B cell (primary cell): Measurements from ENCODE around the gene SOWAHC. TPM values are rescaled to one million over a fixed set of nuclear protein-coding genes. Genes with fewer than 3 reads are reported as not detected.

ENCODE experiments used
- ATAC-seq: fragments of 200-7000 bp; cut with Tn5 transposase; one replicate; pipeline ENCODE4 v1.10.0; 2021; ENCODE audit warnings: low read depth, mild to moderate bottlenecking, moderate number of reproducible peaks, moderate library complexity
- CTCF ChIA-PET: fragments of 350-600 bp; sonication (Branson Sonifier 250); formaldehyde crosslinking; loops from one replicate; lab custom pipeline; 2021; ENCODE audit warnings: antibody characterized with exemption, inconsistent platforms; lab: Charles Lee
- POLR2A ChIA-PET: fragments of 350-600 bp; sonication (Branson Sonifier 250); formaldehyde crosslinking; loops from one replicate; lab custom pipeline; 2021; ENCODE audit warnings: antibody characterized with exemption; lab: Charles Lee
- DNase-seq: peaks from one replicate; pipeline ENCODE4 v3.0.0; 2013
- H2AFZ ChIP-seq: 2 replicates; pipeline ENCODE4 v1.6.1; 2012; ENCODE audit warnings: mild to moderate bottlenecking, low read depth, low read length; ENCODE audit not compliant: insufficient read depth, poor library complexity, severe bottlenecking
- H3K27ac ChIP-seq, 2 donors: 1 replicate in 1 of 2; 2 replicates in 1 of 2; pipeline ENCODE4 v1.5.1; 2012 to 2013; ENCODE audit warnings: low read length in 2 of 2, mild to moderate bottlenecking in 2 of 2, moderate library complexity in 1 of 2
- H3K27me3 ChIP-seq, 4 experiments: fragments of 200-600 bp in 1 of 4; sonication (generic) in 1 of 4; replicated peaks in 1 of 4; 1 replicate in 2 of 4; 2 replicates in 2 of 4; pipeline versions ENCODE4 v1.6.1 to v1.7.0; 2013 to 2016; ENCODE audit warnings: low read length in 3 of 4, mild to moderate bottlenecking in 2 of 4, mixed read lengths in 1 of 4, moderate library complexity in 1 of 4; ENCODE audit not compliant: insufficient read depth in 4 of 4, control insufficient read depth in 3 of 4; ENCODE audit errors: control extremely low read depth in 1 of 4
- H3K36me3 ChIP-seq, 2 experiments: replicated peaks in 1 of 2; 1 replicate in 1 of 2; 2 replicates in 1 of 2; pipeline versions ENCODE4 v1.6.1 to v1.7.1; 2013; ENCODE audit warnings: low read length in 1 of 2; ENCODE audit not compliant: insufficient read depth in 2 of 2, control insufficient read depth in 1 of 2; ENCODE audit errors: control extremely low read depth in 1 of 2, extremely low read depth in 1 of 2
- H3K4me1 ChIP-seq, 2 donors: fragments of 200-600 bp in 1 of 2; sonication (generic) in 1 of 2; 1 replicate in 1 of 2; 2 replicates in 1 of 2; pipeline versions ENCODE4 v1.5.1 to v1.6.1; 2013 to 2017; ENCODE audit warnings: low read length in 2 of 2; ENCODE audit not compliant: control insufficient read depth in 2 of 2, insufficient read depth in 2 of 2
- H3K4me2 ChIP-seq: replicated peaks from 2 replicates; pipeline ENCODE3; 2012; ENCODE audit warnings: mild to moderate bottlenecking, low read depth, low read length; ENCODE audit not compliant: poor library complexity, severe bottlenecking
- H3K4me3 ChIP-seq, 5 experiments: fragments of 200-600 bp in 1 of 5; sonication (generic) in 1 of 5; 1 replicate in 3 of 5; 2 replicates in 2 of 5; pipeline versions ENCODE4 v1.5.1 to v1.7.0; 2011 to 2016; ENCODE audit warnings: low read length in 4 of 5, mild to moderate bottlenecking in 4 of 5, low read depth in 2 of 5, control low read depth in 1 of 5, moderate library complexity in 1 of 5; ENCODE audit not compliant: insufficient read depth in 1 of 5; ENCODE audit errors: control extremely low read depth in 1 of 5, extremely low read depth in 1 of 5
- H3K79me2 ChIP-seq: fragments of 200-600 bp; sonication (generic); one replicate; pipeline ENCODE4 v1.6.0; 2016; ENCODE audit warnings: low read length; ENCODE audit not compliant: control insufficient read depth, insufficient read depth
- H3K9ac ChIP-seq: fragments of 200-600 bp; sonication (generic); 2 replicates; pipeline ENCODE4 v1.6.1; 2017; ENCODE audit warnings: mild to moderate bottlenecking, low read length, moderate library complexity
- H3K9me3 ChIP-seq, 3 donors: one replicate each; pipeline versions ENCODE4 v1.6.1 to v1.7.1; 2013; ENCODE audit warnings: low read length in 2 of 3; ENCODE audit not compliant: control insufficient read depth in 2 of 3, insufficient read depth in 1 of 3; ENCODE audit errors: control extremely low read depth in 1 of 3
- H4K20me1 ChIP-seq: 2 replicates; pipeline ENCODE4 v1.6.0; 2012; ENCODE audit warnings: mild to moderate bottlenecking, low read length; ENCODE audit not compliant: insufficient read depth, control insufficient read depth, poor library complexity, severe bottlenecking
- H3K27ac Mint-ChIP-seq: one replicate; pipeline ENCODE4 v1.8.0; 2021; ENCODE audit warnings: mixed read lengths
- H3K27me3 Mint-ChIP-seq: one replicate; pipeline ENCODE4 v1.8.0; 2021; ENCODE audit warnings: mixed read lengths
- H3K4me1 Mint-ChIP-seq: one replicate; pipeline ENCODE4 v1.8.0; 2021; ENCODE audit warnings: mixed read lengths
- H3K4me3 Mint-ChIP-seq: one replicate; pipeline ENCODE4 v1.8.0; 2021; ENCODE audit warnings: mixed read lengths
- H3K9me3 Mint-ChIP-seq: one replicate; pipeline ENCODE4 v1.8.0; 2022; ENCODE audit warnings: mixed read lengths; ENCODE audit not compliant: insufficient read depth
- CTCF ChIP-seq: fragments of 200-600 bp; IDR thresholded peaks from one replicate; pipeline ENCODE4 v1.8.0; 2022; ENCODE audit warnings: antibody characterized with exemption, mild to moderate bottlenecking
- EZH2 ChIP-seq: IDR thresholded peaks from 2 replicates; pipeline ENCODE4 v1.6.1; 2012; ENCODE audit warnings: borderline replicate concordance, low read depth, mild to moderate bottlenecking, moderate library complexity, low read length; ENCODE audit not compliant: insufficient read depth, poor library complexity, severe bottlenecking
- WGBS: methylation state at CpG from one replicate; pipeline ENCODE4 v1.1.5; 2013; ENCODE audit warnings: missing lambda C conversion rate; ENCODE audit not compliant: insufficient coverage; 5-methylcytosine and 5-hydroxymethylcytosine counted together
- intact Hi-C: fragments of 100-400 bp; cut with micrococcal nuclease; formaldehyde crosslinking; loops from one replicate; pipeline ENCODE4 v1.10.0; 2022
- polyA plus RNA-seq: library from polyadenylated mRNA; depleted of rRNA; stranded (reverse); fragments of >200 nt; gene quantifications from 2 replicates; pipeline ENCODE4 v1.2.3, GENCODE V29; 2012
- total RNA-seq, 2 donors: library from RNA; stranded (reverse); fragments of 120-200 nt in 1 of 2; gene quantifications; 1 replicate in 1 of 2; 2 replicates in 1 of 2; pipeline versions ENCODE4 v1.2.3 to v1.2.4, GENCODE V29; 2013 to 2022

SOWAHC gene
- total and polyA plus RNA-seq, 2 donors (not counting 1 experiment from before 2014, with no cell fraction given): 0.05 to 0.28 TPM

GRCh38 chr2:109636317-109636716, 22.2 kb downstream of the SOWAHC start:
- Histone ChIP-seq H3K27me3 (no peaks in the 10 kb centered on the region), H3K4me2 (no peak overlapping the region), H2AFZ (no peak overlapping the region), H3K4me3 (no peak overlapping the region), H3K4me1 (no peaks in the 10 kb centered on the region), H4K20me1 (no peaks in the 10 kb centered on the region), H3K9me3 (no peaks in the 10 kb centered on the region), H3K36me3 (no peaks in the 10 kb centered on the region), H3K27ac (no peak overlapping the region), H3K79me2 (no peaks in the 10 kb centered on the region), H3K9ac (no peak overlapping the region)
- intact Hi-C loops: no loop called here
- POLR2A ChIA-PET: no interaction called here
- TF ChIP-seq CTCF: no peak
- TF ChIP-seq EZH2: no peak
- WGBS: 100% methylated on average over 1 of the region's 1 CpG
- no peak for ATAC-seq
- H3K27me3 Mint-ChIP-seq: peaks cover 7% of the 10 kb centered on the region
- no peaks in the 10 kb centered on the region for H3K4me1 Mint-ChIP-seq
- no peak for DNase-seq
- CTCF ChIA-PET: no interaction called here
- H3K4me3 Mint-ChIP-seq: no peak overlapping the region
- no peak overlapping the region for H3K27ac Mint-ChIP-seq
- H3K9me3 Mint-ChIP-seq: no peaks in the 10 kb centered on the region

GRCh38 chr2:109637749-109638570, 23.8 kb downstream of the SOWAHC start:
- TF ChIP-seq CTCF (no peak), EZH2 (no peak)
- Histone ChIP-seq H2AFZ (no peak overlapping the region), H3K4me1 (no peaks in the 10 kb centered on the region), H3K79me2 (no peaks in the 10 kb centered on the region), H3K9me3 (no peaks in the 10 kb centered on the region), H3K9ac (no peak overlapping the region), H4K20me1 (no peaks in the 10 kb centered on the region), H3K27ac (no peak overlapping the region), H3K4me2 (no peak overlapping the region), H3K27me3 (no peaks in the 10 kb centered on the region), H3K36me3 (no peaks in the 10 kb centered on the region), H3K4me3 (no peak overlapping the region)
- DNase-seq (no peak), ATAC-seq (no peak)
- intact Hi-C loops: no loop called here
- WGBS: 70% methylated on average over 4 of the region's 9 CpGs
- no peaks in the 10 kb centered on the region for H3K4me1 Mint-ChIP-seq
- H3K4me3 Mint-ChIP-seq: no peak overlapping the region
- no peak overlapping the region for H3K27ac Mint-ChIP-seq
- no peaks in the 10 kb centered on the region for H3K9me3 Mint-ChIP-seq
- peaks cover 7% of the 10 kb centered on the region for H3K27me3 Mint-ChIP-seq
- ChIA-PET POLR2A (no interaction called here), CTCF (no interaction called here)
